HCT116 (cell line): ENCODE results near the gene POGK. TPM values are rescaled to one million over a fixed set of nuclear protein-coding genes. Genes with fewer than 3 reads are reported as not detected.

ENCODE experiments used
- ATAC-seq: fragments of 200-7000 bp; cut with Tn5 transposase; 2 replicates; pipeline ENCODE4 v1.9.1; 2020; ENCODE audit warnings: mild to moderate bottlenecking, moderate library complexity
- BruUV-seq: library from RNA; stranded (reverse); fragments of 400-500 nt; replicated peaks from 2 replicates; lab custom pipeline; 2021; lab: Mats Ljungman, UMichigan
- CTCF ChIA-PET: fragments of 300-600 bp; sonication (Branson Sonifier 250); formaldehyde crosslinking; loops from one replicate; lab custom pipeline; 2021; ENCODE audit warnings: antibody characterized with exemption; lab: Charles Lee
- POLR2A ChIA-PET: fragments of 300-600, 350-600 bp; sonication (Branson Sonifier 250); formaldehyde crosslinking; loops from one replicate; lab custom pipeline; 2021; ENCODE audit warnings: antibody characterized with exemption; lab: Charles Lee
- RAD21 ChIA-PET, 2 experiments: fragments of 300-600 bp; sonication (Branson Sonifier 250); formaldehyde crosslinking; loops; one replicate each; lab custom pipeline; 2023; ENCODE audit warnings: low total read pairs in 2 of 2; ENCODE audit not compliant: uncharacterized antibody in 2 of 2, unreplicated experiment in 2 of 2, low non-redundant PET in 1 of 2; lab: Charles Lee
- DNase-seq: peaks from one replicate; pipeline ENCODE4 v3.0.0-alpha.2; 2010; ENCODE audit warnings: low read depth, low spot score
- H2AFZ ChIP-seq: fragments of 200-600 bp; shearing (Covaris generic), sonication (generic); 2 replicates; pipeline ENCODE4 v1.6.1; 2017; ENCODE audit warnings: low read depth, mixed run types, mixed read lengths, antibody characterized with exemption, low read length; ENCODE audit not compliant: poor library complexity, severe bottlenecking
- H3K27ac ChIP-seq: 2 replicates; pipeline ENCODE4 v1.5.1; 2012; ENCODE audit warnings: low read depth, low read length
- H3K27me3 ChIP-seq: fragments of 200-600 bp; sonication (generic); 2 replicates; pipeline ENCODE4 v1.6.1; 2016; ENCODE audit warnings: mixed run types, low read length, mixed read lengths; ENCODE audit not compliant: insufficient read depth
- H3K36me3 ChIP-seq, 2 experiments: fragments of 200-500 bp in 1 of 2; fragments of 200-600 bp in 1 of 2; sonication (Bioruptor generic) in 1 of 2; sonication (generic) in 1 of 2; 2 replicates each; pipeline versions ENCODE4 v1.5.1 to v1.6.1; 2014 to 2016; ENCODE audit warnings: low read length in 2 of 2, inconsistent platforms in 1 of 2, mixed read lengths in 1 of 2, mixed run types in 1 of 2; ENCODE audit not compliant: insufficient read depth in 2 of 2, control insufficient read depth in 1 of 2
- H3K4me1 ChIP-seq, 2 experiments: fragments of 200-600 bp in 1 of 2; sonication (generic) in 1 of 2; 2 replicates each; pipeline versions ENCODE4 v1.5.1 to v1.6.1; 2012 to 2017; ENCODE audit warnings: low read length in 2 of 2, inconsistent platforms in 1 of 2, mild to moderate bottlenecking in 1 of 2, mixed read lengths in 1 of 2, mixed run types in 1 of 2, moderate library complexity in 1 of 2; ENCODE audit not compliant: insufficient read depth in 2 of 2, control insufficient read depth in 1 of 2
- H3K4me2 ChIP-seq: fragments of 200-600 bp; sonication (generic); 2 replicates; pipeline ENCODE4 v1.6.1; 2017; ENCODE audit warnings: mixed run types, low read length, mixed read lengths
- H3K4me3 ChIP-seq, 2 experiments: fragments of 200-600 bp in 1 of 2; sonication (generic) in 1 of 2; replicated peaks in 1 of 2; 2 replicates each; pipeline ENCODE4 v1.5.1; 2011 to 2016; ENCODE audit warnings: low read length in 2 of 2, control low read depth in 1 of 2, low read depth in 1 of 2, mild to moderate bottlenecking in 1 of 2, mixed read lengths in 1 of 2, mixed run types in 1 of 2
- H3K79me2 ChIP-seq: fragments of 200-600 bp; sonication (generic); 2 replicates; pipeline ENCODE4 v1.6.1; 2017; ENCODE audit warnings: mild to moderate bottlenecking, mixed run types, low read length, moderate library complexity, mixed read lengths; ENCODE audit not compliant: insufficient read depth
- H3K9ac ChIP-seq: fragments of 200-600 bp; sonication (generic); 2 replicates; pipeline ENCODE4 v1.6.1; 2016; ENCODE audit warnings: low read length, mixed read lengths
- H3K9me2 ChIP-seq: fragments of 200-600 bp; sonication (generic), shearing (Covaris generic); 2 replicates; pipeline ENCODE4 v1.6.1; 2017; ENCODE audit warnings: mixed run types, mild to moderate bottlenecking, moderate library complexity; ENCODE audit not compliant: insufficient read depth
- H3K9me3 ChIP-seq, 2 experiments: fragments of 200-500 bp in 1 of 2; fragments of 200-600 bp in 1 of 2; sonication (Bioruptor generic) in 1 of 2; sonication (generic) in 1 of 2; 2 replicates each; pipeline ENCODE4 v1.6.1; 2014 to 2017; ENCODE audit warnings: low read length in 2 of 2, mixed read lengths in 2 of 2, inconsistent platforms in 1 of 2, low read depth in 1 of 2, mild to moderate bottlenecking in 1 of 2, mixed run types in 1 of 2, moderate library complexity in 1 of 2; ENCODE audit not compliant: control insufficient read depth in 1 of 2, insufficient read depth in 1 of 2
- H4K20me1 ChIP-seq: fragments of 200-600 bp; sonication (generic), shearing (Covaris generic); 2 replicates; pipeline ENCODE4 v1.6.1; 2017; ENCODE audit warnings: mixed run types, mild to moderate bottlenecking, moderate library complexity; ENCODE audit not compliant: insufficient read depth
- ELF1 ChIP-seq: IDR thresholded peaks from 2 replicates; pipeline ENCODE4 v1.6.1; 2012; ENCODE audit warnings: low read depth, borderline replicate concordance
- EZH2 ChIP-seq: fragments of 200-600 bp; sonication (generic); IDR thresholded peaks from 2 replicates; pipeline ENCODE4 v1.6.1; 2017; ENCODE audit warnings: antibody characterized with exemption, mixed run types
- POLR2A ChIP-seq: IDR thresholded peaks from 2 replicates; pipeline ENCODE4 v1.7.0; 2011; ENCODE audit warnings: borderline replicate concordance; ENCODE audit not compliant: insufficient read depth, insufficient read length; ENCODE audit errors: extremely low read depth
- SIN3A ChIP-seq: IDR thresholded peaks from 2 replicates; pipeline ENCODE4 v1.6.1; 2012; ENCODE audit warnings: low read depth
- SP1 ChIP-seq: IDR thresholded peaks from 2 replicates; pipeline ENCODE4 v1.6.1; 2012; ENCODE audit warnings: low read depth
- TCF7L2 ChIP-seq: IDR thresholded peaks from 2 replicates; pipeline ENCODE4 v1.7.0; 2011; ENCODE audit warnings: borderline replicate concordance, inconsistent platforms; ENCODE audit not compliant: insufficient read depth, insufficient read length; ENCODE audit errors: extremely low read depth
- ZBTB33 ChIP-seq: IDR thresholded peaks from 2 replicates; pipeline ENCODE4 v1.6.1; 2011; ENCODE audit warnings: mild to moderate bottlenecking, low read length, moderate library complexity; ENCODE audit not compliant: insufficient replicate concordance; ENCODE audit errors: extremely low read depth
- intact Hi-C: fragments of 100-400 bp; cut with micrococcal nuclease; formaldehyde crosslinking; loops from 2 replicates; pipeline ENCODE4 v1.10.0; 2022
- total RNA-seq: library from RNA; stranded (reverse); gene quantifications from one replicate; pipeline ENCODE4 v1.2.1, GENCODE V29; 2021; ENCODE audit not compliant: unreplicated experiment
- TF ChIP-seq, protein P1 (sequence below): IDR thresholded peaks from 2 replicates; pipeline ENCODE4 v1.6.1; 2012

The POGK gene
- total RNA-seq, 1 experiment from 2014 or later: 35.6 TPM

DNA sequence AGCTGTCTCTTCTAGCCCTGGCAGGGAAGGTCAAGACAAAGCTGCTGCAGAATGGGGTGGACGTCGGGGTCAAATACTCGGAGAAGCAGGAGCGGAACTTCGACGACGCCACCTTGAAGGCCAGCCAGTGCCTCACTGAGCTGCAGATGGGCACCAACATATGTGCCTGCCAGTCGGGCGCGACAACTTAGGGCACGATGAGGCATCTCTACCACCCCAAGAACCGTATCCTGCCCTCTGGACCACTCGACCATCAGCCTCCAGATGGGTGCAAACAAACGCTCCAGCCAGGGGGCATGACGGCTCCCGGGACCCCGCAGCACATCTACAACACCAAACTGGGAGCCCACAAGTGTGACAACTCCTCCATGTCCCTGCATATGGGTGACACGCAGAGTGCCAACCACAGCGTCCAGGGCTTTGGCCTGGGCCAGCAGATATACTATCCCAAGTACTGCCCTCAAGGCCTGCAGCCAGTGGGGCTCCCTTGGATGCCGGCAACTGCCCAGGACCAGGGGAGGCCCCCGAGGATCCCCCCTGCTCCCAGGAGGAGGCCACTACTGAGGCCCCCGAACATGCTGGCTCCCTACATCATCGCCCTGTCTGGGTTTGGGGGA lies 42.5 kb upstream of the POGK start:
- no peak for TF ChIP-seq TCF7L2
- TF ChIP-seq, protein P1, sequence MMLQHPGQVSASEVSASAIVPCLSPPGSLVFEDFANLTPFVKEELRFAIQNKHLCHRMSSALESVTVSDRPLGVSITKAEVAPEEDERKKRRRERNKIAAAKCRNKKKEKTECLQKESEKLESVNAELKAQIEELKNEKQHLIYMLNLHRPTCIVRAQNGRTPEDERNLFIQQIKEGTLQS: no peak
- TF ChIP-seq SP1: no peak
- TF ChIP-seq SIN3A: no peak
- TF ChIP-seq ZBTB33: no peak
- TF ChIP-seq ELF1: no peak
- ChIA-PET POLR2A (no interaction called here), RAD21 (no interaction called here), CTCF (no interaction called here)
- no peak for DNase-seq
- Histone ChIP-seq H4K20me1 (no peaks in the 10 kb centered on the region), H3K27ac (no peak overlapping the region), H3K4me2 (no peak overlapping the region), H3K4me1 (no peaks in the 10 kb centered on the region), H3K9me3 (no peaks in the 10 kb centered on the region), H3K9me2 (no peaks in the 10 kb centered on the region; the same call in 1 of the 2 replicates), H3K36me3 (no peaks in the 10 kb centered on the region), H3K4me3 (no peak overlapping the region), H3K79me2 (no peaks in the 10 kb centered on the region), H3K9ac (no peak overlapping the region), H3K27me3 (peaks cover 27% of the 10 kb centered on the region), H2AFZ (no peak overlapping the region)
- intact Hi-C loops: no loop called here
- BruUV-seq: no TSS peak
- ATAC-seq: no peak

DNA sequence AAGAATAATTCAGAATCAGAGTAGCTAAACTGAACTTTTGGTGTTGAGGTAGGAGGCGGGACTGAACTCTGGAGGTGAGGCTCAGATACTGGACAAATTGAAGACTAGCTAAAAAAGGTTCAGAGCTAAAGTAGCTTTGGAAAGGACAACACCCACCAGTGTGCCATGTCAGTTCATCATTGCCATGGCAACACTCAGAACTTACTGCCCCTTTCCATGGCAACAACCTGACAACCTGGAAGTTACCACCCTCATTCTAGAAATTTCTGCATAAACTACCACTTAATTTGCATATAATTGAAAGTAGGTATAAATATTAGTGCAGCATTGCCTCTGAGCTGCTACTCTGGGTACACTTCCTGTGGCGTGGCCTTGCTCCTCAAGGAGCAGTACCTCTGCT lies 30.3 kb upstream of the POGK start:
- POLR2A ChIA-PET: no interaction called here
- H3K27ac ChIP-seq: no peak overlapping the region
- RAD21 ChIA-PET: no interaction called here
- H3K4me2 ChIP-seq: no peak overlapping the region
- no TSS peak for BruUV-seq
- no peaks in the 10 kb centered on the region for H3K9me2 ChIP-seq
- ATAC-seq: no peak
- DNase-seq: no peak
- H2AFZ ChIP-seq: no peak overlapping the region
- H4K20me1 ChIP-seq: no peaks in the 10 kb centered on the region
- H3K4me1 ChIP-seq: no peaks in the 10 kb centered on the region
- CTCF ChIA-PET: no interaction called here
- intact Hi-C loops: no loop called here
- peaks cover 20% of the 10 kb centered on the region for H3K27me3 ChIP-seq
- TF ChIP-seq EZH2: no peak
- no peak for TF ChIP-seq POLR2A
- no peak for TF ChIP-seq SIN3A
- H3K36me3 ChIP-seq: no peaks in the 10 kb centered on the region
- H3K4me3 ChIP-seq: no peak overlapping the region
- no peaks in the 10 kb centered on the region for H3K79me2 ChIP-seq
- no peaks in the 10 kb centered on the region for H3K9me3 ChIP-seq
- no peak overlapping the region for H3K9ac ChIP-seq
